Breast epithelium (tissue), 4 donors: Measurements from ENCODE around the gene ACOXL. TPM values are rescaled to one million over a fixed set of nuclear protein-coding genes. Genes with fewer than 3 reads are reported as not detected.

Experiments used
- DNase-seq, 2 donors: peaks; one replicate each; pipeline ENCODE4 v3.0.0-alpha.2; 2019; ENCODE audit warnings: low spot score in 2 of 2
- H3K27ac ChIP-seq, 2 donors: fragments of 200-600 bp; sonication (generic) in 1 of 2; one replicate each; pipeline ENCODE4 v1.5.1; 2016 to 2019; ENCODE audit warnings: mild to moderate bottlenecking in 1 of 2
- H3K27me3 ChIP-seq, 2 donors: fragments of 200-600 bp; sonication (generic) in 1 of 2; one replicate each; pipeline versions ENCODE4 v1.5.1 to v1.6.0; 2017 to 2019; ENCODE audit warnings: control low read depth in 1 of 2, mild to moderate bottlenecking in 1 of 2
- H3K36me3 ChIP-seq: fragments of 200-600 bp; one replicate; pipeline ENCODE4 v1.5.1; 2019
- H3K4me1 ChIP-seq, 2 donors: fragments of 200-600 bp; sonication (generic); one replicate each; pipeline ENCODE4 v1.5.1; 2016 to 2019; ENCODE audit warnings: control low read depth in 1 of 2
- H3K4me3 ChIP-seq, 3 donors: fragments of 200-600 bp; sonication (generic); 1 replicate in 2 of 3; 2 replicates in 1 of 3; pipeline ENCODE4 v1.5.1; 2016 to 2019; ENCODE audit warnings: mild to moderate bottlenecking in 3 of 3, moderate library complexity in 2 of 3
- H3K9me3 ChIP-seq, 2 donors: fragments of 200-600 bp; sonication (generic) in 1 of 2; one replicate each; pipeline ENCODE4 v1.5.1; 2016 to 2019; ENCODE audit warnings: control low read depth in 1 of 2
- CTCF ChIP-seq, 3 donors: fragments of 450-650 bp; IDR thresholded peaks; one replicate each; pipeline ENCODE4 v1.5.1; 2016 to 2017; ENCODE audit warnings: antibody characterized with exemption in 3 of 3, mild to moderate bottlenecking in 3 of 3, moderate library complexity in 3 of 3
- POLR2A ChIP-seq: fragments of 450-650 bp; IDR thresholded peaks from one replicate; pipeline ENCODE4 v1.6.1; 2016; ENCODE audit warnings: antibody characterized with exemption, mild to moderate bottlenecking, moderate library complexity
- POLR2AphosphoS5 ChIP-seq, 3 donors: sonication (generic); formaldehyde crosslinking; IDR thresholded peaks; one replicate each; pipeline ENCODE4 v1.6.1; 2017; ENCODE audit warnings: antibody characterized with exemption in 3 of 3
- intact Hi-C: fragments of 100-400 bp; cut with DNase I; formaldehyde crosslinking; loops from one replicate; pipeline ENCODE4 v1.15.1; 2023; ENCODE audit warnings: low total_unique reads
- total RNA-seq, 3 donors: library from RNA; depleted of rRNA; stranded (reverse); fragments of >200 nt; gene quantifications; one replicate each; pipeline ENCODE4 v1.1.0, GENCODE V29; 2016

ACOXL gene
- total RNA-seq, 3 donors from 2014 or later, result not detected

DNA sequence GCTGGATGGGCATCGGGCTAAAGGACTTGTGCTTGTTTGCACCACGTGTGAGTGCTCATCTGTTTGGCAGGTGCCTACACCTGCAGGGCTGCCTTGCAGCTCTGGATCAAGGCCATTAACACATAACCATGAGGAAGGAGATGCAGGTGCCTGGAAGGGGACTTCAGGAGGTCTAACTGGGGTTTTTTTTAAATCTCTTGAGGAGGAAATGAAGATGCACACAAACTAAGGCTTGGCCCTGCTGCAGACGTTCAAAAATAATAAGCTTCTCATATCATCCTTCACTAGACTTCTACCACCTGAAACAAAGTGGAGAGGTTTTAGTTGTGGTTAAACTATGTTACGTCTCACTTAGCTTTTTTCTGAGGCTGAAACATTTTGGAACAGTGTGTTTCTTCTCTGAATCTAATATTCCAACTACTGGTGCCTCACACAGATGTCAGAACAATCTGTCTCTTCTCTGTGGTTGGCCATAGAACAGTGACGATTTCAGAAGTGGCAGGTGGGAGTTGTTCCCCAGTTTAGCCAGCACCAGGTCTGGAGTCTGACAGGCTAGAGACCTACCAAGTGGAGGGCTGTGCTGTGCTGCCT is 424.8 kb downstream of the ACOXL start:
- Histone ChIP-seq H3K36me3 (no peaks in the 10 kb centered on the region), H3K9me3 (no peaks in the 10 kb centered on the region), H3K27ac (no peak overlapping the region), H3K4me1 (peaks cover 0 to 18% of the 10 kb centered on the region in 2 donors), H3K27me3 (no peaks in the 10 kb centered on the region), H3K4me3 (no peak overlapping the region)
- intact Hi-C loops, result no loop called here
- TF ChIP-seq CTCF (IDR thresholded peaks at IDR 0.05) (no peak), POLR2AphosphoS5 (IDR thresholded peaks at IDR 0.05) (no peak), POLR2A (no peak)
- no peak for DNase-seq

DNA sequence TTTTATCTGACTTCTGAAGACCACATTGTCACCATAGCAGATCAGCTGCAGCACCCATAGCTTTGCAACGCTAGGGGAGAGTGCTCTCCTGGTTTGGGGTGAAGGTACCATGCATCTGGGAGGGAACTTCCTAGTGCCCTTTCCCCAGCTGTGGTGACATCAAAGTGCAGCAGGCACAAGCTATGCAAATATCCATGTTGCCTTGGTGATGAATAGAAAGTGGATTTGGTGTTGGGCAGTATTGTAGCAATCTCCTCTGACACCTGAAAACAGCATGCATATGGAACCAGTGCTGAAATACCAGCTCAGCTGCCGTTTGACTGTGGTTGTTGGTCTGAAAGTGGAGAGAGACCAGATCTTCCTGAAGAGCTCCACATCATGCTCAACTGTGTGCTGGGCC is 425.4 kb downstream of the ACOXL start:
- H3K36me3 ChIP-seq, result no peaks in the 10 kb centered on the region
- intact Hi-C loops, result no loop called here

DNA sequence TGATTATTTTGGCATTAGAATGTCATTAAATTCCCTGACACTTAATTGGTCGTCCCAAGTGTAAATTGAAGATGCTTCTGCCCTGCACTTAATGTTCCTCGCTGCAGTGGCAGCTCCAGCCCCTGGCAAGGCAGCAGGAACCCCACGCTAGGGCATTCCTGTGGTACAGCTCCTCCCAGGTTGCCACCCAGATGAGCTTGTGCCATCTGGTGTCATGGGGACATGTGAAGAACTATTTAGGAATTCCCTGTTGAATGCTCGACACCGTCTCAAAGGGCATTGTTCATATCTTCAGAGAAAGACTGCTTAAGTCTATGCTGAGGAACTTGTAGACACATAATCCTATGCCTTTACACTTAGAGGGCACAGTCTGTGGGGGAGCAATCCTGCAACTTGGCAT is 427.3 kb downstream of the ACOXL start:
- Histone ChIP-seq H3K27ac (no peak overlapping the region), H3K9me3 (no peaks in the 10 kb centered on the region), H3K36me3 (no peaks in the 10 kb centered on the region), H3K4me3 (no peak overlapping the region), H3K27me3 (no peaks in the 10 kb centered on the region), H3K4me1 (peaks cover 0 to 18% of the 10 kb centered on the region in 2 donors)
- TF ChIP-seq CTCF (IDR thresholded peaks at IDR 0.05) (no peak), POLR2AphosphoS5 (IDR thresholded peaks at IDR 0.05) (no peak), POLR2A (no peak)
- intact Hi-C loops, result loop anchor here (10.0 kb wide), 1 partner anchor 1905 kb away; the partner anchor contains the start of gene IL1F10
- DNase-seq, result no peak

More for the DNA sequence above, 425.4 kb downstream of the ACOXL start:
- Histone ChIP-seq H3K27ac (no peak overlapping the region), H3K27me3 (no peaks in the 10 kb centered on the region), H3K4me3 (no peak overlapping the region), H3K9me3 (no peaks in the 10 kb centered on the region), H3K4me1 (peaks cover 0 to 18% of the 10 kb centered on the region in 2 donors)
- DNase-seq, result no peak
- TF ChIP-seq POLR2AphosphoS5 (IDR thresholded peaks at IDR 0.05) (no peak), CTCF (IDR thresholded peaks at IDR 0.05) (no peak), POLR2A (no peak)

- intact Hi-C loops, result loop anchor here (10.0 kb wide), 1 partner anchor 1904 kb away; the partner anchor contains the start of gene IL1F10
- Histone ChIP-seq H3K4me1 (peaks cover 0 to 16% of the 10 kb centered on the region in 2 donors), H3K27me3 (no peaks in the 10 kb centered on the region)
Measured at GRCh38 chr2:111160758-111161157, 428.4 kb downstream of the ACOXL start.

More at GRCh38 chr2:111160758-111161157, 428.4 kb downstream of the ACOXL start:
- no peak for DNase-seq
- no peak overlapping the region for H3K4me3 ChIP-seq
- H3K36me3 ChIP-seq, result no peaks in the 10 kb centered on the region
- H3K27ac ChIP-seq, result no peak overlapping the region
- H3K9me3 ChIP-seq, result no peaks in the 10 kb centered on the region
- TF ChIP-seq CTCF (IDR thresholded peaks at IDR 0.05), result no peak
- no peak for TF ChIP-seq POLR2A
- no peak for TF ChIP-seq POLR2AphosphoS5 (IDR thresholded peaks at IDR 0.05)
